ENCODE measurements around the gene TEX14.

- no peak for TF ChIP-seq POLR2A (IDR thresholded peaks at IDR 0.05)
- TF ChIP-seq, protein P1, sequence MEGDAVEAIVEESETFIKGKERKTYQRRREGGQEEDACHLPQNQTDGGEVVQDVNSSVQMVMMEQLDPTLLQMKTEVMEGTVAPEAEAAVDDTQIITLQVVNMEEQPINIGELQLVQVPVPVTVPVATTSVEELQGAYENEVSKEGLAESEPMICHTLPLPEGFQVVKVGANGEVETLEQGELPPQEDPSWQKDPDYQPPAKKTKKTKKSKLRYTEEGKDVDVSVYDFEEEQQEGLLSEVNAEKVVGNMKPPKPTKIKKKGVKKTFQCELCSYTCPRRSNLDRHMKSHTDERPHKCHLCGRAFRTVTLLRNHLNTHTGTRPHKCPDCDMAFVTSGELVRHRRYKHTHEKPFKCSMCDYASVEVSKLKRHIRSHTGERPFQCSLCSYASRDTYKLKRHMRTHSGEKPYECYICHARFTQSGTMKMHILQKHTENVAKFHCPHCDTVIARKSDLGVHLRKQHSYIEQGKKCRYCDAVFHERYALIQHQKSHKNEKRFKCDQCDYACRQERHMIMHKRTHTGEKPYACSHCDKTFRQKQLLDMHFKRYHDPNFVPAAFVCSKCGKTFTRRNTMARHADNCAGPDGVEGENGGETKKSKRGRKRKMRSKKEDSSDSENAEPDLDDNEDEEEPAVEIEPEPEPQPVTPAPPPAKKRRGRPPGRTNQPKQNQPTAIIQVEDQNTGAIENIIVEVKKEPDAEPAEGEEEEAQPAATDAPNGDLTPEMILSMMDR (IDR thresholded peaks at IDR 0.05) = no peak
These were observed 7.9 kb upstream of the TEX14 start for GRCh38 chr17:58699771-58700170.

Data from heart left ventricle (tissue), 13 donors.